GM21737 (cell line): ENCODE measurements around the gene STAT5A.
"Not testable (repeated sequence)": the region's sequence is repeated elsewhere in the genome, so short reads cannot be mapped to it uniquely, and the experiment has no call there.

Experiments used
- ATAC-seq: cut with Tn5 transposase; IDR thresholded peaks from one replicate; pipeline ENCODE4 v1.9.1; 2021; ENCODE audit warnings: mild to moderate bottlenecking, moderate library complexity; ENCODE audit not compliant: unreplicated experiment

STAT5A gene

GRCh38 chr17:42305031-42305330 is 16.7 kb downstream of the STAT5A start:
- ATAC-seq, result not testable (repeated sequence)

- ATAC-seq, result no peak
These were observed 17.5 kb downstream of the STAT5A start for GRCh38 chr17:42305543-42306384.

GRCh38 chr17:42306385-42306667 is 18.0 kb downstream of the STAT5A start:
- ATAC-seq, result no peak

- ATAC-seq, result no peak
These were observed 19.1 kb downstream of the STAT5A start for GRCh38 chr17:42307362-42307927.

GRCh38 chr17:42308446-42308845 is 20.1 kb downstream of the STAT5A start:
- ATAC-seq, result no peak

- ATAC-seq, result no peak
These were observed 20.8 kb downstream of the STAT5A start for GRCh38 chr17:42309142-42309541.

- no peak for ATAC-seq
These were observed 21.9 kb downstream of the STAT5A start for GRCh38 chr17:42309986-42310786.

- no peak for ATAC-seq
These were observed 22.5 kb downstream of the STAT5A start for GRCh38 chr17:42310787-42311215.

GRCh38 chr17:42311240-42312034 is 23.1 kb downstream of the STAT5A start:
- ATAC-seq, result no peak

- ATAC-seq, result no peak
These were observed 23.7 kb downstream of the STAT5A start for GRCh38 chr17:42312035-42312284.

GRCh38 chr17:42312285-42313130 is 24.2 kb downstream of the STAT5A start:
- no peak for ATAC-seq

- ATAC-seq, result no peak
These were observed 25.1 kb downstream of the STAT5A start for GRCh38 chr17:42313389-42313772.

GRCh38 chr17:42313773-42314566 is 25.7 kb downstream of the STAT5A start:
- ATAC-seq, result no peak

- no peak for ATAC-seq
These were observed 27.3 kb downstream of the STAT5A start for GRCh38 chr17:42315402-42316156.

- no peak for ATAC-seq
These were observed 28.5 kb downstream of the STAT5A start for GRCh38 chr17:42316755-42317154.

GRCh38 chr17:42317266-42317845 is 29.1 kb downstream of the STAT5A start:
- ATAC-seq, result no peak

GRCh38 chr17:42317967-42318366 is 29.7 kb downstream of the STAT5A start:
- not testable (repeated sequence) for ATAC-seq

GRCh38 chr17:42321555-42321954 is 33.3 kb downstream of the STAT5A start:
- ATAC-seq, result no peak
